Posterior cingulate gyrus (tissue), 11 donors: Measurements from ENCODE around the gene SLC38A11.
A peak's percentile ranks its signal among the peaks of the same experiment; 100 is the strongest.
"Not testable (repeated sequence)": the region's sequence is repeated elsewhere in the genome, so short reads cannot be mapped to it uniquely, and the experiment has no call there.

Experiments
- DNase-seq, 10 donors: peaks; one replicate each; pipeline versions ENCODE4 v3.0.0 to v3.0.0-alpha.2; 2020 to 2021; ENCODE audit warnings: mixed read lengths in 3 of 10
- intact Hi-C: fragments of 100-400 bp; cut with DNase I; formaldehyde crosslinking; loops from one replicate; pipeline ENCODE4 v1.15.1; 2023

Gene SLC38A11

DNA sequence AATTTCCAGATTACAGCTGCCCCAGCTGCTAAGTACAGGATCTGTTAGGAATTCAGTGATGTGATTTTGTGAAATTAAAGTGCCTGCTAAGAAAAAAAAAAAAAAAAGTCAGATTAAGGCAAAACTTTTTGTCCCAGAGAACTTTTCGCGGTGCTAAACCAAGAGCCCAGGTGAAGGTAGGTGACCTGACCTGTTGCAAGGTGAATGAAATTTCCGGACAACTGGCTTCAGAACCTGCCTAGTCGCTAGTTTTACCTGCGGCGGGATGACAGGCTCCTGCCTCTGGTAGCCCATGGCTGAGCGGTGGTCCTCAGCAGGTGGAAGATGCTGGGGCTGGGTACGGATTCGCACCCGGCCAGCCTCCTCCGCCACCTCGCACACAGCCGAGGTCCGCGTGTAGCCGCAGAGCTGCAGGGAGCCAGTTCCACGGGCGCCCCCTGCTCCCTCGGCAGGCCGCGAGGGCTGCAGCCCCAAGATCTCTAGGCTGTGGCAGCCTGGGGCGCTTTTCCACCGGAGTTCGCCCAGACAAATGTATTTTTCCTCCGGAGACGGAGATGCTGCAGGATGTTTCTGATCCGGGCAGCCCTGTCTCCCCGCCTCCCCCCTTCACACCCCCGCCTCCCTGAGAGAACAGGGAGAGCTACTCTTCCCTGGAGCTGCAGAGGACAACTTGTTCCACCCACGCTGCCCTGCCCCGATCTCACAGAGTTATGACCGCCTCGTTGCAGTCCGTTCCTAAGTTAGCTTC is at the start of gene SLC38A11:
TSS of gene SLC38A11 (minus strand) at position 572 of the 748 bp plus-strand sequence. CDS start at position 294, 278 bp downstream.
- peak in 9 of 10 donors; percentile 19 to 91 (median 44) for DNase-seq

GRCh38 chr2:165003443-165004130 is 48.3 kb upstream of the SLC38A11 start:
- peak in 1 of 10 donors; percentile 63 for DNase-seq
- intact Hi-C loops, result no loop called here

More for the DNA sequence above, at the start of gene SLC38A11:
- intact Hi-C loops, result no loop called here

- intact Hi-C loops, result no loop called here
These were observed 47.3 kb upstream of the SLC38A11 start for GRCh38 chr2:165002638-165003037.

DNA sequence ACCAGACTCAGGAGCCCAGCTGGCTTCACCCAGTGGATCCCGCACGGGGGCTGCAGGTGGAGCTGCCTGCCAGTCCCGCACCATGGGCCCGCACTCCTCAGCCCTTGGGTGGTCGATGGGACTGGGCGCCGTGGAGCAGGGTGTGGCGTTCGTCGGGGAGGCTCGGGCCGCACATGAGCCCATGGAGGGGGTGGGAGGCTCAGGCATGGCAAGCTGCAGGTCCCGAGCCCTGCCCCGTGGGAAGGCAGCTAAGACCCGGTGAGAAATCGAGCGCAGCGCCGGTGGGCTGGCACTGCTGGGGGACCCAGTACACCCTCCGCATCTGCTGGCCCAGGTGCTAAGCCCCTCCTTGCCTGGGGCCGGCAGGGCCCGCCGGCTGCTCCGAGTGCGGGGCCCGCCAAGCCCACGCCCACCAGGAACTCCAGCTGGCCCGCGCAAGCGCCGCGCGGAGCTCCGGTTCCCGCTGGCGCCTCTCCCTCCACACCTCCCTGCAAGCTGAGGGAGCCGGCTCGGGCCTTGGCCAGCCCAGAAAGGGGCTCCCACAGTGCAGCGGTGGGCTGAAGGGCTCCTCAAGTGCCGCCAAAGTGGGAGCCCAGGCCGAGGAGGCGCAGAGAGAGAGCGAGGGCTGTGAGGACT is 39.5 kb upstream of the SLC38A11 start:
- DNase-seq, result peak in 2 of 10 donors; percentile 65
- intact Hi-C loops, result not testable (repeated sequence)

More at GRCh38 chr2:165002638-165003037, 47.3 kb upstream of the SLC38A11 start:
- no peak for DNase-seq

DNA sequence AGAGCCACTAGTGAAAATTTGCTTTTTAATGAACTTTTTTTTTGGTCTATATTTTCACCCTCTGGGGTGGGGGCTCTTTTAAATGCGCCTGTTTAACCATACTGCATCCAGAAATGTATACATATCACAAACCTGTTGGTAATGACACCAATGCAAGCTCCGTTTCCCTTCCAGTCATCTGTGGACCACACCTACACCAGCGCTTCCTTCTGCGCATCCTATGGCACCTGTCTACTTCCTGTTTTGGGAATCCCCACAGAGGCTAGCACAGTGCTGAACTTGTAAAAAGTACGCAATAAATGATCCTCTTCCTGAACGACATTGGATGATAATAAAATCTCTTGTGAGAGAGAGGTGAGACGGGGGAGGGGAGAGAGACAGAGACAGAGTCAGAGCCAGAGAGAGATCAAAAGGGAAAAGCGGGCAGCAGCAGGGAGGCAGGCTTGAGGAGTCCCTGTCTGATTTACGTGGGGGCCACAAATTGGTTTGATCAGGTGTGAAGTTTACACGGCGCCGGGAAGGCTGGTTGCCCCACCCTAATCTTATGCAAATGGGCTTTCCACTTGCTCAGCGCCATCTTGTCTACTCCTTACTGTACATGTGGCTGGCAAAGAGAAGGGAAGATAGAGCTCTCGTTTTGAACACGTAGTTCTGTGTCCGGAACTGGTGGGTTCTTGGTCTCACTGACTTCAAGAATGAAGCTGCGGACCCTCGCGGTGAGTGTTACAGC is 38.1 kb upstream of the SLC38A11 start:
- DNase-seq, result no peak
- intact Hi-C loops, result loop anchor here (2.0 kb wide), 1 partner anchor 209 kb away; no protein-coding TSS in a partner anchor

- DNase-seq, result peak in 4 of 10 donors; percentile 36 to 63 (median 51)
- intact Hi-C loops, result loop anchor here (2.0 kb wide), 1 partner anchor 210 kb away; no protein-coding TSS in a partner anchor
These were observed 37.5 kb upstream of the SLC38A11 start for GRCh38 chr2:164992818-164993217.

- intact Hi-C loops, result loop anchor here (2.0 kb wide), 1 partner anchor 211 kb away; no protein-coding TSS in a partner anchor
- not testable (repeated sequence) for DNase-seq
These were observed 36.7 kb upstream of the SLC38A11 start for GRCh38 chr2:164992093-164992454.

DNA sequence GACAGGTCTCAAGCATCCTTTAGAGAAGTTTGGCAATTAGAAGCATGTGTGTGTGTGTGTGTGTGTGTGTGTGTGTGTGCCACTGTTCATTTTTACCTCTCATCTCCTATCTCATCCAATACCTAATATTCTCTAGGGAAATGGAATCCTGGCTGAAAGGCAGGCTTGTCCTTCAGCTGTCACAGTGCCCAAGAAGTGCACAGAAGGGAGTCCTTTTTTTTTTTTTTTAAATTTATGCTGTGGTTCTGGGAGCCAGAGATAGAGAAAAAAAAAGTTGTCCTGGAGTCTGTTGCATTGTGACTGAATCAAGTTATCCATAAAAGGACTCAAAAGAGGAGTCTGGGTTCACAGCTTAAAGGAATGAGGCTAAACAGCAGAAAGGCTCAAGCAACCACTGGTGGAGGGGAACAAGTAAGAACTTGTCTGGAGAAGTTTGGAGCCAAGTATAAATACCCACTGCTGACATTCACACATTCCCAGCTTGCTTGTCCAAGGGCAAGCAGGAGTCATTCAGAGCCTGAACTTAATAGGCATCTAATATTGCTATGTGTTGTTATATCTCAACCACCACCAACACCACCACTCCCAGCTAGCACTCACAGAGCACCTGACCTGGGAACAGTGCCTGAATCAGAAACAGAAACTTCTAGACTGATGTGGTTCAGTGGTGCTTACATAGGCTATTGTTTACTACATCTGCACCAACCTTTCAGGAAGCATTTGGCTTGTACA is 36.2 kb upstream of the SLC38A11 start:
- not testable (repeated sequence) for DNase-seq
- intact Hi-C loops, result loop anchor here (2.0 kb wide), 1 partner anchor 211 kb away; no protein-coding TSS in a partner anchor

- intact Hi-C loops, DNase-seq: not testable (repeated sequence)
These were observed 35.6 kb upstream of the SLC38A11 start for GRCh38 chr2:164990953-164991352.

- intact Hi-C loops, DNase-seq: not testable (repeated sequence)
These were observed 33.5 kb upstream of the SLC38A11 start for GRCh38 chr2:164988805-164989204.

GRCh38 chr2:164986027-164986426 is 30.7 kb upstream of the SLC38A11 start:
- intact Hi-C loops, DNase-seq: not testable (repeated sequence)

- intact Hi-C loops, result no loop called here
- DNase-seq, result no peak
These were observed 29.1 kb upstream of the SLC38A11 start for GRCh38 chr2:164984428-164984827.

- no peak for DNase-seq
- intact Hi-C loops, result no loop called here
These were observed 26.1 kb upstream of the SLC38A11 start for GRCh38 chr2:164981217-164981990.

- intact Hi-C loops, DNase-seq: not testable (repeated sequence)
These were observed 25.4 kb upstream of the SLC38A11 start for GRCh38 chr2:164980688-164981087.

- peak in 1 of 10 donors; percentile 61 for DNase-seq
These were observed 23.8 kb upstream of the SLC38A11 start for GRCh38 chr2:164979113-164979512.

DNA sequence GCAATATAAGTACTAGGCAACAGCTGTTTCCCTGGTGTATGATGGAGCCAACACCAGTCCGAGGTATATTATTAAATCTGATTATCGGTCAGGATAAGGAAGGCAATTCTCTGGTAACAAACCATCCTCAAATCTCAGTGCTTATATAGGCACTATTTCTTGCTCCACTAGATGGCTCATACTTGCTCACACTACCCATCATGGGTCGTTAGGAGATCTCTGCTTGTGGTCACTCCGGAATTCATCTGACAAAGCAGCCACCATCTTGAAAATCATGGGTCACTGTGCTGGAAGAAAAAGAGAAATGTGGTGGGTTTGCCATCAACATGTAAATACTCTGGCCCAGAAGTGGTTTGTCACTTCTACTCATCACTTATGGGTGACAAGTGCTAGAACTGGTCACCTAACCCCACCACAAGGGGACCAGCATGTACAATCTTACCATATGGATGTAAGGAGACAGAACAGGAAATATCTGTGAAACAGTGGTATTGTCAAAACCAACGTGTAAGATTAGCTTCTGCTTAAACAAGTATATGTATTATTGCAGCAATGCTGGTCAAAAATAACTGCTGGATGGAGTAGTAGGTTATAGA is 21.6 kb upstream of the SLC38A11 start:
- DNase-seq, intact Hi-C loops: not testable (repeated sequence)

More at GRCh38 chr2:164979113-164979512, 23.8 kb upstream of the SLC38A11 start:
- intact Hi-C loops, result no loop called here

GRCh38 chr2:164976301-164976700 is 21.0 kb upstream of the SLC38A11 start:
- DNase-seq, result no peak

DNA sequence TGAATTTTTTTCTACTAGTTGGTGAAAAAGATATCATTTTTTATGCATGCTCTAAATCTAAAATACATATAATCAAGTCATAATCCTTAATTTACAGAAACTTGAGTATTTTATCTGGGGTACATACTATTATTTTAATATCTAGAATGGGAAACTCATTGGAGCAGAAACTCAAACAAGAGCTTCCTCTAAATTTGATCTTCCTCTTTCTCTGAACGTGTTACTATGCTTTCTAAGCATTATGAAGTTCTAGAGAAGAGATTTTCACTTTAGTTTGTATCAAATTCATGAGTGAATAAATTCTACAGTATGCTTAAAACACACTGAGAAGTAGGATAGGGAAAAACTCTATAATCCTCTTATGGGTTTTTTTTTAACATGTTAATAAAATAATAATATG is 20.6 kb upstream of the SLC38A11 start:
- intact Hi-C loops, result no loop called here
- DNase-seq, result no peak

More at GRCh38 chr2:164976301-164976700, 21.0 kb upstream of the SLC38A11 start:
- intact Hi-C loops, result no loop called here
